ENCODE measurements around the gene CPO.

Gene CPO

DNA sequence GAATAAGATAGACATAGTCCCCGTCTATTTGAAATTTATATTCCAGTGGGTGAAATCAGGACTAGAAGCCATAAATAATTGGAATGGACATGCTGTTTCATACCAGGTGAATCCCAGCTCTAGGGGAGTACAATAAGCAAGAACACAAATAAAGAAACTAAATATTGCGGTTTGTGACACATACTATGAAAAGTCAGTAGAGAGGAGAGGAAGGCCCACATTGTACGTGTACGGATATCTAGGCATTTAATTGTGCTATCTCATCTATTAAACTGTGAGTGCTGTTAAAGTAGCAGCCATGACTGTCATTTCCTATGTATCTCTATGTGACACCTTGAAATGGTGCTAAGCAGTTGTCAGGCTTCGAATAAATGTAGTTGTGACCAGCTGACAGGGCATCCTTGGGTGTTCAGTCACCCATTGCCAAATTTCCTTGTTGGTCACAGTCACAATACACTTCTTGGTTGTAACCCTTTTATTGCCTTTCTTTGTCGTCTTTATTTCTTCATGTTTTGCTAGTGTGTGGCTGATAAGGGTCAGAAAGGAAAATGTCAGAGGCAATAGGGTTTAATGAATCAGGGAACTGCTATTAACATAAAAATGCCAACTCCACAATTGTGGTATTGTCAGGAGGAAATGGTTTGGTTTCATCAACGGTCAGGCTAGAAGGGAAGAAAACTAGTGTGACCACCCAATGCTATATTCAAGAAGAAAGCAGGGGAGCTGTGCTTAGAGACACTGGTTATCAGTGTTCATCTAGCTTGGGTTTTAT is 31.5 kb downstream of the CPO start:
- no peaks in the 10 kb centered on the region for H3K36me3 ChIP-seq (ENCODE audit: control insufficient read depth, insufficient read depth, low read length)
- H3K4me3 ChIP-seq (ENCODE audit: insufficient read depth, low read depth, low read length) = no peak overlapping the region
- no peaks in the 10 kb centered on the region for H3K27me3 ChIP-seq (ENCODE audit: control insufficient read depth, insufficient read depth, low read length, poor library complexity, severe bottlenecking)
- H3K4me1 ChIP-seq (ENCODE audit: control insufficient read depth, insufficient read depth, low read length) = no peaks in the 10 kb centered on the region
- no peaks in the 10 kb centered on the region for H3K9me3 ChIP-seq (ENCODE audit: control insufficient read depth, low read length)
- 85 to 86% methylated on average over 7 of the region's 7 CpGs for WGBS, 2 experiments
- no peak overlapping the region for H3K27ac ChIP-seq (ENCODE audit: insufficient read depth, low read depth, low read length, poor library complexity, severe bottlenecking)

DNA sequence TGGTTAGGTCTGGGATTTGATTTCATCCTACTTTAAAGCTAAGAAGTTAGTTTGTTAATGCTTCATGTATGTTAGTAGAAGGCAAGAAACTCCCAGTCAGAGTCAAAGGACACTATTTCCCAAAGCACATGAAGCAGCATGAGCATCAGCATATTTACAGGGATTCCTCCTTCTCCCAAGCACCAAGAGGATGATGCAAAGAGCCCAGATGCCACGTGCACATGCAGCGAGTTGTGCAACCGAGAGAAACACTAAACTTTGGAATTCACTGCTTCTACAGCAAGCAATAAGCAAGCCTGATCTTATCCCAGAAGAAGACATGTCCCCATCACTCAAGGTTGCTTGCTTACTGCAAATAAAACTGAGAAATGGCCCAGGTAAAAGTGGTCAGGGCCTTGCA is 32.5 kb downstream of the CPO start:
- Histone ChIP-seq H3K9me3 (ENCODE audit: control insufficient read depth, low read length) (no peaks in the 10 kb centered on the region), H3K4me3 (ENCODE audit: insufficient read depth, low read depth, low read length) (no peak overlapping the region), H3K27me3 (ENCODE audit: control insufficient read depth, insufficient read depth, low read length, poor library complexity, severe bottlenecking) (no peaks in the 10 kb centered on the region), H3K36me3 (ENCODE audit: control insufficient read depth, insufficient read depth, low read length) (no peaks in the 10 kb centered on the region), H3K27ac (ENCODE audit: insufficient read depth, low read depth, low read length, poor library complexity, severe bottlenecking) (no peak overlapping the region), H3K4me1 (ENCODE audit: control insufficient read depth, insufficient read depth, low read length) (no peaks in the 10 kb centered on the region)
- WGBS, 2 experiments = 95 to 97% methylated on average over 3 of the region's 3 CpGs

DNA sequence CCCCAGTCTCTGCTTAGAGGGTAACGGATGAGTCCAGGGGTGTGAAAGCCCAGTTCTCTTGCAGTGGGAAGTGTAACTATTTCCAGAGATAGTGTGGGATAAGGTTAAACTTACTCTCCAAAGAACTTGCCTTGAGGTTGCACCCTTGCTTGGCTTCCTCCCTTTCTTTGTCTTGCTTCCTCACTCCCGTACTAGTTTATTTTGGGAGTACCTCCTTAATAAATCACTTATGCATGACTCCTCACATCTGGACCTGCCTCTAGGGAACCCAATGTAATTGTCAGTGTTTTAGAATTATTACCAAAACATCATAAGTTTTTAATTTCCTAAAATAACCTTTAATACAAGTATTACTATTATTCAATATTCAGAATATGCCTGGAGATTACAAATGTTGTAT is 35.2 kb downstream of the CPO start:
- WGBS, 2 experiments = 100% methylated on average over 2 of the region's 2 CpGs; no CpG with 5 or more reads in 1 of the 2 experiments
- no peaks in the 10 kb centered on the region for H3K4me1 ChIP-seq (ENCODE audit: control insufficient read depth, insufficient read depth, low read length)
- no peaks in the 10 kb centered on the region for H3K36me3 ChIP-seq (ENCODE audit: control insufficient read depth, insufficient read depth, low read length)
- H3K9me3 ChIP-seq (ENCODE audit: control insufficient read depth, low read length) = no peaks in the 10 kb centered on the region
- no peaks in the 10 kb centered on the region for H3K27me3 ChIP-seq (ENCODE audit: control insufficient read depth, insufficient read depth, low read length, poor library complexity, severe bottlenecking)
- no peak overlapping the region for H3K27ac ChIP-seq (ENCODE audit: insufficient read depth, low read depth, low read length, poor library complexity, severe bottlenecking)
- H3K4me3 ChIP-seq (ENCODE audit: insufficient read depth, low read depth, low read length) = no peak overlapping the region

DNA sequence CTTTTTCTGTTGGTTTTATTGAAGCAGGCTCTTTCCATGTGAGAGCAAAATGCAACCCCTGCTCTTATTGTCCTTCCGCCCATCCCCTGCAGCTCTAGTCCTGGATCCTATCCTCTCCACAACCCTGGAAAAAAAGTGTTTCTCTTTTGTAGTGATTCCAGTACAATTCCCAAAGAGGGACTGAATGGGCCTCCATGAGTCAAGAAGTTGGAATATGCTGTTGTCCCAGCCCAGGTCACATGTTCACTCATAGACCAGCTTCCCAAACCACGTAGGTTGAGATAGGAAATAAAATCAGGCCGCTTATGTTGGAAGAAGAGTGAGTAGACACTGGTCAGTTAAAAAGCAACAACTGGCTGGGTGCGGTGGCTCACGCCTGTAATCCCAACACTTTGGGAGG is 39.4 kb downstream of the CPO start:
- 92 to 96% methylated on average over 5 of the region's 5 CpGs for WGBS, 2 experiments

DNA sequence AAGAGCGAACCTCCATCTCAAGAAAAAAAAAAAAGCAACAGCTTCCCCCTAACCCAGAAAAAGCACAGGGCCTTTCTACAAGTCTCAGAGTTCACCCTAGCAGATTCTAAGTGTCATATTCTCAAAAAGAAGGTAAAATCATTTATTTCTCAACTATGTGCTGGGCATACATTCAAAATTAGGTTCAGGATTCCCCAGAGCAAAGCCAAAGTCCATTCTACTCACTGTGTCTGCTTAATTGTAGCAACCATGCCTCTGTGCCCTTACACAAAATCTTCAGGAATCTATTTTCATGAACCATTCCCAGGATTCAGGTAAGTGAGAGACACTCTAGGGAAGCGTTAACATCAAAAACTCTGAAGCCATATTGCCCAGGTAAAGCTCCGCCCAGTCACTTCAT is 40.0 kb downstream of the CPO start:
- Histone ChIP-seq H3K27me3 (ENCODE audit: control insufficient read depth, insufficient read depth, low read length, poor library complexity, severe bottlenecking) (no peaks in the 10 kb centered on the region), H3K36me3 (ENCODE audit: control insufficient read depth, insufficient read depth, low read length) (no peaks in the 10 kb centered on the region), H3K4me1 (ENCODE audit: control insufficient read depth, insufficient read depth, low read length) (no peaks in the 10 kb centered on the region), H3K27ac (ENCODE audit: insufficient read depth, low read depth, low read length, poor library complexity, severe bottlenecking) (no peak overlapping the region), H3K4me3 (ENCODE audit: insufficient read depth, low read depth, low read length) (no peak overlapping the region), H3K9me3 (ENCODE audit: control insufficient read depth, low read length) (no peaks in the 10 kb centered on the region)
- 95 to 99% methylated on average over 3 of the region's 3 CpGs for WGBS, 2 experiments

More for the DNA sequence above, 39.4 kb downstream of the CPO start:
- Histone ChIP-seq H3K36me3 (ENCODE audit: control insufficient read depth, insufficient read depth, low read length) (no peaks in the 10 kb centered on the region), H3K4me3 (ENCODE audit: insufficient read depth, low read depth, low read length) (no peak overlapping the region), H3K4me1 (ENCODE audit: control insufficient read depth, insufficient read depth, low read length) (no peaks in the 10 kb centered on the region), H3K27ac (ENCODE audit: insufficient read depth, low read depth, low read length, poor library complexity, severe bottlenecking) (no peak overlapping the region), H3K9me3 (ENCODE audit: control insufficient read depth, low read length) (no peaks in the 10 kb centered on the region), H3K27me3 (ENCODE audit: control insufficient read depth, insufficient read depth, low read length, poor library complexity, severe bottlenecking) (no peaks in the 10 kb centered on the region)

DNA sequence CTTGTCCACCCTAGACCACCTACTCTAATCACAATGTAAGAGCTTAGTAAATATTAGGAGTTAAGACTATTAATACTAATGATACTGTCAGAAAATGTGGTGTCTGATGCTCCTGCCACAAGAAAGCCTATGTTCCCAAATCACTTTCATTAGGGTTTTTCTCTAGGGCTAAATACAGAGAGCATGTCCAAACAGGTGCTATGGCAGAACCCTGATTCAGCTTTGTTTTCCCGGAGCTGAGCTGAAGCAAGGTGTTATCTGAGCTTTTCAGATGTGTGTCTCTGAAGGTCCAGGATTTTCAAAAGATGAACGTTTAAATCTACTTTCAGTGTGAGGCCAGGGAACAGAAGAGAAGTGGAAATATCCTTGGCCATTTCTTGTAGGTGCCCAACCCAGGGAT is 40.6 kb downstream of the CPO start:
- no peak overlapping the region for H3K4me3 ChIP-seq (ENCODE audit: insufficient read depth, low read depth, low read length)
- H3K9me3 ChIP-seq (ENCODE audit: control insufficient read depth, low read length) = no peaks in the 10 kb centered on the region
- H3K27ac ChIP-seq (ENCODE audit: insufficient read depth, low read depth, low read length, poor library complexity, severe bottlenecking) = no peak overlapping the region
- no peaks in the 10 kb centered on the region for H3K36me3 ChIP-seq (ENCODE audit: control insufficient read depth, insufficient read depth, low read length)
- WGBS, 2 experiments = 86 to 94% methylated on average over 2 of the region's 2 CpGs
- no peaks in the 10 kb centered on the region for H3K4me1 ChIP-seq (ENCODE audit: control insufficient read depth, insufficient read depth, low read length)
- no peaks in the 10 kb centered on the region for H3K27me3 ChIP-seq (ENCODE audit: control insufficient read depth, insufficient read depth, low read length, poor library complexity, severe bottlenecking)

DNA sequence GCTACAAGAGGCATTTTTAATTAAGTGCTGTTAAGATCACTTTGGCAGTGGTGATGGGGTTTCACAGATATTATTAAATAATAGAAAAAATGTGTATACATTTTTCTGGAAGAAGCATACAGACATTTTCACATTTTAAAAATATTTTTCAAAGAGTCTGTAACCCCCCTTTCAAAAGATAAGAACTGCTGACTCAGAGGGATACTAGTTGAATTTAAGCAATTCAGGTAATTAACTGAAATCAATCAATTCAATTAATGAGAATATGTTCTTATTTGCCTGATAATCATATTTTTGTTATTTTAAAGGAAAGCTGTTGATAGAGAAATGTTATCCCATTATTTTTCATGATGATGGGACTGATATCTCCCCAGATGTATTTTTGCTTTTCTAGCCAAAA is 41.1 kb downstream of the CPO start:
- H3K27ac ChIP-seq (ENCODE audit: insufficient read depth, low read depth, low read length, poor library complexity, severe bottlenecking) = no peak overlapping the region
- no peaks in the 10 kb centered on the region for H3K9me3 ChIP-seq (ENCODE audit: control insufficient read depth, low read length)
- no peaks in the 10 kb centered on the region for H3K27me3 ChIP-seq (ENCODE audit: control insufficient read depth, insufficient read depth, low read length, poor library complexity, severe bottlenecking)
- no peaks in the 10 kb centered on the region for H3K36me3 ChIP-seq (ENCODE audit: control insufficient read depth, insufficient read depth, low read length)
- no peak overlapping the region for H3K4me3 ChIP-seq (ENCODE audit: insufficient read depth, low read depth, low read length)
- no peaks in the 10 kb centered on the region for H3K4me1 ChIP-seq (ENCODE audit: control insufficient read depth, insufficient read depth, low read length)

DNA sequence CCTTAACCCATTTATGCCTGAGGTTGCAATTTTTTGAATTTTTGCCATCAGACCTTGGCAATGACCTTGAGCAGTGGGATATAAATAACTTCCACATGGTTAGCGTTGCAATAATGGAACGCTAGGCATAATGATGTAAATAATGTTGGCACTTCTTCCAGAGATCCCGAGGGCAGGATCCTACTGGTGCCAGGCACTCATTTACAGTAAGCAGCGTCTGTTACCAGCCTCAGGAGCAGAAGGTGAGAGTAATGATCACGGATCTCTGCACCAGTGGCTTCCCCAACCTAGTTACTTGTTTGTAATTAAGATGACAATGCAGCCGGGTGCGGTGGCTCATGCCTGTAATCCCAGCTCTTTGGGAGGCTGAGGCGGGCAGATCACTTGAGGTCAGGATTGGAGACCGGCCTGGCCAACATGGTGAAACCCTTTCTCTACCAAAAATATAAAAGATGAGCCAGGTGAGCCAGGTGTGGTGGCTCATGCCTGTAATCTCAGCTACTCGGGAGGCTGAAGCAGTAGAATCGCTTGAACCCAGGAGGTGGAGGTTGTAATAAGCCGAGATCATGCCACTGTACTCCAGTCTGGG is 41.9 kb downstream of the CPO start:
- H3K4me3 ChIP-seq (ENCODE audit: insufficient read depth, low read depth, low read length) = no peak overlapping the region
- H3K4me1 ChIP-seq (ENCODE audit: control insufficient read depth, insufficient read depth, low read length) = no peaks in the 10 kb centered on the region
- no peak overlapping the region for H3K27ac ChIP-seq (ENCODE audit: insufficient read depth, low read depth, low read length, poor library complexity, severe bottlenecking)
- H3K36me3 ChIP-seq (ENCODE audit: control insufficient read depth, insufficient read depth, low read length) = no peaks in the 10 kb centered on the region
- no peaks in the 10 kb centered on the region for H3K9me3 ChIP-seq (ENCODE audit: control insufficient read depth, low read length)
- 92% methylated on average over 12 of the region's 12 CpGs for WGBS, 2 experiments
- no peaks in the 10 kb centered on the region for H3K27me3 ChIP-seq (ENCODE audit: control insufficient read depth, insufficient read depth, low read length, poor library complexity, severe bottlenecking)

DNA sequence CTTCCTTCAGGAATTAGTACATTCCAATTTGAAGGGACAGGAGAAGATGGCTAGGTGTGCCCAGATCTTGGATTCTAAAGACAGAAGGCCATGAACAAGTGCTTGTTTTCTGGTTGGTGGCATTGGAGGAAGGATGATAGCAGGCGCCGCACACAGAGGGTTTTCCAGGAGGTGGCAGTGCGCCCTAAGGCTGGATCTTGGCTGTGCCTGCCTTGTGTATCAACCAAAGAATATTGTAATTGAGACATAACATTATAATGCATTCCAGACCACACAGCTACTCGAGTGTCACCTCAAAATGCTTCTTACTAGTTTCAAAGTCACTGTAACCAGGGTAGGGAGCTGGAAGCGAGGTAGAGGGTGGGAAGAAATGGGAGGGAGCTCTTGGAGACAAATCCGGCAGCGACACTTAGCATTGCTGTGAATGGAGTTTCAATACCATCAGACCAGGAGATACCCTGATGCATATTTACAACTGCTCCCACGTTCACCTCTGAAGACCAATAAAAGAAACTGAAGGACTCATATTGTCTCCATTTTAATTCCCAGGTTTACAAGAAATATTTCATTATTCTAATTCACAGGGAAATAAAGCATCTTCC is 42.5 kb downstream of the CPO start:
- WGBS, 2 experiments = 49% methylated on average over 8 of the region's 8 CpGs
- Histone ChIP-seq H3K27ac (ENCODE audit: insufficient read depth, low read depth, low read length, poor library complexity, severe bottlenecking) (no peak overlapping the region), H3K36me3 (ENCODE audit: control insufficient read depth, insufficient read depth, low read length) (no peaks in the 10 kb centered on the region), H3K9me3 (ENCODE audit: control insufficient read depth, low read length) (no peaks in the 10 kb centered on the region), H3K27me3 (ENCODE audit: control insufficient read depth, insufficient read depth, low read length, poor library complexity, severe bottlenecking) (no peaks in the 10 kb centered on the region), H3K4me3 (ENCODE audit: insufficient read depth, low read depth, low read length) (no peak overlapping the region), H3K4me1 (ENCODE audit: control insufficient read depth, insufficient read depth, low read length) (no peaks in the 10 kb centered on the region)

DNA sequence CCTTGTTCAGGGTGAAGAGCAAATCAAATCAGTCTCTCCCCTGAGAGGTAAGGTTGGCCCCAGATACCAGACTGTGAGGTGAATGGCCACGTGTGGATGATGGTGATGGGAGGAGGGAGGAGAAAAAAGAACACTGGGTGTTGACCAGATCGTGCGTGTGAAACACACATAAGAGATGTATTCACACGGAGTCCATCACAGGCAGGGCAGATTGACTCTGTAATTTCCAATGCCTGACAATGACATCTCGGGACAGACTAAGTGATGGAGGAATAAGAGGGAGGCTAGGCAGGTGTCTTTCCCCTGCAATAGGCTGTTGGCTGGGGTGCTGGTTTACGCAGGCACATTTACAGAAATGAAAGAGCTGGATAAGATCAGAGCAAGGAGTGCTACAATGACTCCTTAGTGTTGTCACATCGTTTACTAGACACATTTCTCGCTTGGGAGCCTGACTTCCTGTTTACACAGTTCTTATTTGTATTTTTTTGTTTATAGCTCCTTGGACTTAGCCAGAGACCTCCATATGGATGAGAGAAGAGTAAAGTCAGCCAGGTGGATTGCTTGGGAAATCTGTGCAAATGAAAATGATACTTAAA is 43.1 kb downstream of the CPO start:
- H3K27me3 ChIP-seq (ENCODE audit: control insufficient read depth, insufficient read depth, low read length, poor library complexity, severe bottlenecking) = no peaks in the 10 kb centered on the region
- no peaks in the 10 kb centered on the region for H3K9me3 ChIP-seq (ENCODE audit: control insufficient read depth, low read length)
- H3K4me3 ChIP-seq (ENCODE audit: insufficient read depth, low read depth, low read length) = no peak overlapping the region
- WGBS, 2 experiments = 86 to 88% methylated on average over 8 of the region's 8 CpGs
- no peaks in the 10 kb centered on the region for H3K36me3 ChIP-seq (ENCODE audit: control insufficient read depth, insufficient read depth, low read length)
- H3K4me1 ChIP-seq (ENCODE audit: control insufficient read depth, insufficient read depth, low read length) = no peaks in the 10 kb centered on the region
- H3K27ac ChIP-seq (ENCODE audit: insufficient read depth, low read depth, low read length, poor library complexity, severe bottlenecking) = no peak overlapping the region
